HG02973 (cell line): ENCODE measurements around the gene AUH.

ENCODE experiments used
- ATAC-seq: cut with Tn5 transposase; IDR thresholded peaks from one replicate; pipeline ENCODE4 v1.9.1; 2021; ENCODE audit warnings: moderate library complexity; ENCODE audit not compliant: unreplicated experiment

Gene AUH

DNA sequence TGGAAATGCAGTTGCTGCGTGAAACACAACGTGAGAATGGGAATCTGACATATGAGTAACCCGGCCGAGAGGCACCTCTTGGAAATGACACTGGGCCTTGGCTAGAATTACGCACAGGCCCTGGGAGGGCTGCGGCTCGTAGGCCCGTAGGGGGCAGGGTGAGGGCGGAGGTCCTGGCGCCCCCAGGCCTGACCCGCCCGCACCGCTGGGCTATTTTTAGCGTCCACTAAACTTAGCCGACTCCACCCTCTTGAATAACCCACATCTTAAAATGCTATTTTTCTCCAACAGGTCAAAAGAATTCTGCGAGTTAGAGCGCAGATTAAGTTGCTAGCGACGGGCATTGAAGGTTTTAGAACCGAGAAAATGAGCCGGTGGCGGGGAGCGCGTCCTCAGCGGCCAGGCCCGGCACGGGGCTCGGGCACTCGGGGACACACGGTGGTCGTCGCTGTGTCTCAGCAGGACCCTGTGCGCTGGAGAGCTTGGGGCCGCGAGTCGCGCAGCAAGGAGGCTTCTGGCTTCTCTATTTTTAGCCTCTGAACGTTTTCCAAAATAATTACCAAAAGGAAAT, 168.5 kb downstream of the AUH start:
- peak; percentile 23 for ATAC-seq

DNA sequence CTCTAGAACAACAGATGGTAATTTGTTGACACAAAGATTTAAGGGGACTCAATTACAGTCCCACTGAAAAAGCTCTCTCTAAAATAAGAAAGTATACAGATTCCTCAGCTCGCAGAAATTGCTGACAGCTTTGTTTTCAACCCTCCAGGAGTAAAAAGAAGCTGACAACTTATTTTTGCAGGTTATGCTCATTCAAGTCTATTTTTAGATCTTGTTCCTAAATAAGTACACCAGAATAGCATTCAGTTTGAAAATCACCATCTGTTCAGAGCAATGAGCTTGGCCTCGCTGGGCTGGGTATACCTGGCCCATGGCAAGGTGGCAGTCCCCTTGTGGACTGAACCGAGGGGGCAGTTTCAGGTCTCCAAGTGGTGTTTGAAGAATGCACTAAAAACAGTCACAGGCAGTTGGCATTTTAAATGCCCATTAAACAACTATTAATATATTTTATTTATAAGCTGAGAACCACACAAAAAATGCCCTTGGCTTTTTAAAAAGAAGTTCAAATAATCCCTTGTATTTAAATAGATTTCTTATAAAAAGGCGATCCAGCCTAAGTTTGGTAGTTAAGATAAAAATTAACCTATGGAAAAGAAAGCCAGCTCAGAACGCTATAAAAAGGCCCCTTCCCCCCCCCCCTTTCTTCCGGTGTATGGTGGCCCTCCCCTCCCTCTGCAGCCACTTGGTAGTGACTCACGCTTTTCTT, 169.2 kb downstream of the AUH start:
- ATAC-seq = no peak

DNA sequence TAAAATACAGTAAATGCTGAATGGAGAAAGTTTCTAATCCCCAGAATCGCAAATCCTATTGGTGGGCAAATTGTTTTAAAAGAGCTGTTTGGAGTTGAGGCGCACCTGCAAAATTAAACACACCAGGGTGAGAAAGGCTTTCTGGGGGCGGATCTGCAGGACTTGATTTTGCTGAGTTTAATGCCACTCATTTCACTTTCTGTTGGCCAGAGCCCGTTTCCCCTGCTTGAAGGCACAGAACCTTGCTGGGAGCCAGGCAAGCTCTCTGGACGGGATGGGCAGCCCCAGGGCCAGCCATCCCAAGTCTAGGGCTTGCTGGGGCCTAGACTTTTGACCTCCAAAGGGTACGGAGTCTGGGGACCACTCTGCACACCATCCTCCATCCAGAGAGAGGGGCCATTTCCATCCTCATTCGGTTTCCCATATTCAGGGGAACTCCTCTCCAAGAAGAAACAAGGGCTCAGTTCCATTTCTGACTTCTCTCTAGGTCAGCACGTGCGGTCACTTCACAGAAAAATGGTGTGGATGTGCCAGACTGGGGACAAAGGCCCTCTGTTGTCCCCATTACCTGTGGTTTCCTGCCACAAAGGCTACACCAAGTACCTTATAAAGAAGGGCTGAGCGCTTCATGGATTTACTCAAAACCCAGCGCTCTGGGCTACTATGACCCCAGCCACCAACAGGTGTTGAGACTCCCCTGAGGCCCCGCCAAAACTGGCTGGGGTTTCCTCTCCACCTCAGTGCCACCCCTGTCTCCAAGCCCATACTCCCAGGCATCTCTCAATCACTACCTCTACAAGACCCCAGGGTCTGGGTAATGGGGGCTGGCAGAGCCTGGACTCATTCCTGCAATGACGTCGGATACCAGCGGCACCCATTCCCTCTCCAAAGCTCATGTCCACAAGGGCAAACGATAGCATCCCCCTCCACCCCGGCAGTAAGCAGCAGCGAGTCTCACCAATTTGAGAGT, 170.0 kb downstream of the AUH start:
- no peak for ATAC-seq

DNA sequence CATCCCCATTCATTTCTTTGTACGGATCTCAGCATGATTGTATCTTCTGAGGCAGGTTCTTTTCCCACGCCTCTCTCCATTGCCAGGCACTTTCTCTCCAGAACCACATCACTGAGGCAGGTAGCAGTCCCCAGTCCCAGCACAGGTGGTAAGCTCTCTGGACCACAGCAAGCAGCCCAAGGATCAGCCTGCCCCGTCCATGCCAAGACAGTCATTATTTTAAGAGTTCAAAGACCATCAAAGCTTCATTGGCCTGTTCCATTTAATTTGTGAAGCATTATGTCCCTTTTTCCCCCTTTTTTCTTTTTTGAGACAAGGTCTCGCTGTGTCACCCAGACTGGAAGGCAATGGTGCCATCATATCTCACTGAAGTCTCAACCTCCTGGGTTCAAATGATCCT, 171.7 kb downstream of the AUH start:
- ATAC-seq = no peak

DNA sequence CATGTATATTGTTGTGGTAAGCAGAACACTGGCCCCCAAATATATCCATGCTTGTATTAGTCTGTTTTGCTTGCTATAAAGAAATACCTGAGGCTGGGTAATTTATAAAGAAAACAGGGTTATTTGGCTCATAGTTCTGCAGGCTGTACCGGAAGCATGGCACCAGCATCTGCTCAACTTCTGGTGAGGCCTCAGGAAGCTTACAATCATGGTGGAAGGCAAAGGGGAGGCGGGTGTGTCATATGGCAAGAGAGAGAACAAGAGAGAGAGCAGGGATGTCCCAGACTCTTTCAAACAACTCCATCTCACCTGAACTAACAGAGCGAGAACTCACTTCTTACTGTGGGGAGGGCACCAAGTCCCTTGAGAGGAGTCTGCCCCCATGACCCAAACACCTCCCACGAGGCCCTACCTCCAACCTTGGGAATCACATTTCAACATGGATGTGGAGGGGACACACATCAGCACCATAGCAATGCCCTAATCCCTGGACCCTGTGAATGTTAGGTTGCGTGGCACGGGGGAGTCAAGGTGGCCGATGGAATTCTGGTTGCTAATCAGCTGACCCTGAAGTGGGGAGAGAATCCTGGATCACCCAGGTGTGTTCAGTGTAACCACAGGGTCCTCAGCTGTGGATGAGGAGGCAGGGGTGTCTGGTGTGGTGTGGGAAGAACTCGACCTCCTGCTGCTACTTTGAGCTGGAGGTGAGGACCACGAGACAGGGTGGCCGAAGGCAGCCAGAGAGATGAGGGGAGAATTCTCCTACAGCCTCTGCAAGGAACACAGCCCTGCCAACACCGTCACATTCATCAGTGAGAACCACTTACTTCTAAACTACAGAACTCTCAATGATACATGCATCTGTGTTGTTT, 172.8 kb downstream of the AUH start:
- ATAC-seq = no peak

DNA sequence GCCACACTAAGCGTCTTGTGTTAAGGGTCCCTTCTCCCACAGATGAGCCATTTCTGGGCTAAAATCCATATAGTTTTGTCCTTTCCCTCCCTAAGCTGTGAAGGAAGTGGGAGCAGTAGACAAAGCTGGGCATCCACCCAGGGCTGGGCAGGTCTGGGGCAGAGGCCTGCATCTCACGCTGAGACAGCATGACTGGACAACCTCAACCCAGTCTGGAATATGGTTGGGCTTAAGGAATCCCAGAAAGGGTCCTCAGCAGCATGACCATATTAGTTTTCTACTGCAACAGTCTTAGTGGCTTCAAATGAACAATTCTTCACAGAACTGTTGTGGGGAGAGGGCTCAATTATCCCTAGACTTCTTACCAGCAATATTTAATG, 173.8 kb downstream of the AUH start:
- no peak for ATAC-seq

DNA sequence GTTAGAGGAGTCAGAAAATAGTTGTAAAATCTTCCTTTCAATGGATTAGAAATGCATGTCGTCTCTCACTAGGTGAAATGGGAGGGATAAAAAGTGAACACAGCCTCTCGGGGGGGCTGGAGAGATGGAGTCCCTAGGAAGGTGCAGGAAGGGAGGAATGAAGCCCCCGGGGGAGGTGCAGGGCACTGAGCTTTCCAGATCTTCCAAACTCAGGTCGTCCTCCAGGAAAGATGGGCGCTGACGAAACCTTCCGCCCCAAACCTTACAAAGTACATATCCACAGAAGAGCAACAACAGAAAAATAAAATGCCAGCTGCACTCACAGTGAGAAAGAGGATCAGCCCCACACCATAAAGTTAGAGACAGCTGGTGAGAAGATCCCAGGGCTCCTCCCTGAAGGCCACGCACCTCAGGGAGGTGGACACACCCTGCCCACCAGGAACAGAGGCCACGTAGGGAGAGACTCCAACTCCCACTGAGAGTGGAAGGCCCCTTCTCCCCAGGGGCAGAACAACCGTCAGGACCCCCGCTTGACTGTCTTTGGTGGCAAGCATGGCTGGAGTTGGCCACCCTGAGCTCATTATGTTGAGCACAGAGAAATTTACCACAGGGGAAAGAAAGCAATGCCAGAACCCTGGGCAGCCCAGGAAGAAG, 174.3 kb downstream of the AUH start:
- ATAC-seq = no peak

DNA sequence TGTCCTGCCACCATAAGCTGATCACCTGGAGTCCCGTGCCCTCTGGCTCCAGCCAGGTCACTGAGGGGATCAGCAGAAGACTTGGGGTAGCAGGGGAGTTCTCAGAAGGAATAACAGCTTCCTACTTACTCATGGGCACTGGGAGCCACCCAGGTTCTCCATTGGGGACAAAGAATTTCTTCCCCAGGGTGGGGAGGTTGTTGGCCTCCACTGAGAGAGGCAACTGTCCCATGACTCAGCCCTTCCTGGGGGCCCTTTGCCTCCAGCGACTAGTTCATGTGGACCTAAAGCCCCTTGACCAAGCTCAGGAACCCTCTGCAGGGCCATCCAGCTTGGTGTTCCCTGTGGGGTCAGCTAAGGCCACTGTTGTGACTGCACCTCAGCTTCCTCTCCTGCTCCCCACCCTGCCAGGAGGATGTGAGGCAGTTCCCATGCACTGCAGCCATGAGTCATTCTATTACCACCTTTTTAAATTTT, 175.0 kb downstream of the AUH start:
- ATAC-seq = no peak

DNA sequence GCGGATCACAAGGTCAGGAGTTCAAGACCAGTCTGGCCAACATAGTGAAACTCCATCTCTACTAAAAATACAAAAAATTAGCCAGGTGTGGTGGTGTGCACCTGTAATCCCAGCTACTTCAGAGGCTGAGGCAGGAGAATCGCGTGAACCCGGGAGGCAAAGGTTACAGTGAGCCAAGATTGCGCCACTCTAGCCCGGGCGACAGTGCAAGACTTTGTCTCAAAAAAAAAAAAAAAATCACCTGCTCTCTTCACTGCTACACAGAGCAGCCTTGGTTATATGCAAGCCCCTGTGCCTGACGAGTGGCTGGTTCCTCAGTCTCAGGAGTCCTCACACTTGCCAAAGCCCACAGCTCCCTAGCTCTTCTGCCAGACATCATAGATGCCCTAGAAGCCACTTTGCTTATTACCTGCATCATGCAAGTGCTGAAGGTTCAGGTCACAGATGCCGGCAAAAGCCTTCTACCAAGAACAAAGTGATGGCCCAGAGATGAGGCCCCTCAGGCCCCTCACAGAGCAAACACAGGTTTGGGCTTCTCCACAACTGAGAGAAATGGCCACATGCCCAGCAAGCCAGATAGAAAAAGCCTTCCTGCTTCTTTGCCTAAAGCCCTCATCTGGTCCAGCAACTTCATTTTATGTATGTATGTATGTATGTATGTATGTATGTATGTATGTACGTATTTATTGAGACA, 176.4 kb downstream of the AUH start:
- ATAC-seq = no peak

DNA sequence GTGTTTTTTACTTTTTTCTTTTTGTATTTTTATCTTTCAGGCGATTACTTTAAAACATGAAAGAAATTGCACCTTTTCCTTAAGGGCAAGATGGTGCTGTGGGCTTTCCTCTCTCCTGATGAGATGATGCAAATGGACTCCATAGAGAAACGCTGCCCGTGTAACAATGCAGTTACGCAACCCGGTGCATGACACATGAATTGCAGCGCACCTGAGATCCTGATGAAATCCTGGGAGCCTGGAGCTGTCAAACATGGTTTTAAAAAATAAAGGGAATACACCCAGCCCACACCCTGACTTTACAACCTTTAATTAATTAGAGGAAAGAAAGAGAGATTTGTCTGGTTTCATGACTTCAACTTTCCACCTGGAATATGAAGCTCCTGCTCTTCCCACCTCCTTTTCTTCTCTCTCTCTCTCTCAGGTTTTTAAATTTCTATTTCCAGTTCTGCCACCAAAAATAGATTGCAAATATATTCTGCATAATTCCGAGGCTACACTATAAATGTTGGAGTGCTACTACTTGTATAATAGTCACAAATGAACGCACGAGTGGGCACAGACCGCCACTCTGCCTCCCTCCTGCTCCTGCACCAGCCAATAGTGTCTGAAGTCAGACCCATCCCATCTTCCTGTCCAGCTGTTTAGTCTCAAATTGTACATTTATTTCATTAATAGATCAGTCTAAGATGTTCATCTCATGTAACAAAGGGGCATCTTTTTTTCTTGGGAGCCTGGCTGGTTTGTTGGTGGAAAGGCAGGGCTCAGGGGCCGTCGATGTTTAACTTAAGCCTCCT, 179.1 kb downstream of the AUH start:
- no peak for ATAC-seq

DNA sequence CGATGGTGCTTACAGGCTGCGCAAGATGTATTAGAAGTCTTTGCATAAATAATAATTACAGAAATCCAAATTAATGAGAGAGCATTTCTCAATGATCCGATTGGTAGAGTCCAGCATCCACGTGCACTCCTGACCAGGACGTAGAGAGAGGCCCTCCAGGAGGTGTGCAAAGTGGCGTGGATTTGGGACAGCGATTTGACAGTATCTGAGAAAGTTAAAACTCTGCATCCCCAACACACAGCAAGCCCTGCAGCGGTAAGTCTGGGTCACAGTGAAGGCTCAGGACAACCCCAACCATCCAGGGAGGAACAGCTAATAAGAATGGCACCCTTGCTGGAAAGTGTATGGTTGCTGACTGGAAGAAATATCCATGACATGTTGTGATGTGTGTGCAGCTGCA, 180.2 kb downstream of the AUH start:
- ATAC-seq = no peak

DNA sequence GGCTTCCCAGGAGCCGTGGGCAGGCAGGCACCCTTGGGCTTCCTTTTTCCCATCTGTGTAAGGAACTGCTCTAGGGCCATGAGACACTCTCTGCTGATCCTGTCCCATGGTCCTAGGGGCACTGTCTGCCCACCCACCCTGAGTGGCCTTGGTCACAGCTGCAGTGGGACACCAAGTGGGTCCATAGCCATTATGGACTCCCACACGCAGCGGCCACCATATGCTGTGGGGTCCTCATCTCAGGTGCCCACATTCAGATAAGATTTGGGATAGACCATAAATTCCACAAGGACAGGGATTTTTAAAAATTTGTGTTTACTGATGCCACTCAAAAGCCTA, 180.8 kb downstream of the AUH start:
- ATAC-seq = no peak

DNA sequence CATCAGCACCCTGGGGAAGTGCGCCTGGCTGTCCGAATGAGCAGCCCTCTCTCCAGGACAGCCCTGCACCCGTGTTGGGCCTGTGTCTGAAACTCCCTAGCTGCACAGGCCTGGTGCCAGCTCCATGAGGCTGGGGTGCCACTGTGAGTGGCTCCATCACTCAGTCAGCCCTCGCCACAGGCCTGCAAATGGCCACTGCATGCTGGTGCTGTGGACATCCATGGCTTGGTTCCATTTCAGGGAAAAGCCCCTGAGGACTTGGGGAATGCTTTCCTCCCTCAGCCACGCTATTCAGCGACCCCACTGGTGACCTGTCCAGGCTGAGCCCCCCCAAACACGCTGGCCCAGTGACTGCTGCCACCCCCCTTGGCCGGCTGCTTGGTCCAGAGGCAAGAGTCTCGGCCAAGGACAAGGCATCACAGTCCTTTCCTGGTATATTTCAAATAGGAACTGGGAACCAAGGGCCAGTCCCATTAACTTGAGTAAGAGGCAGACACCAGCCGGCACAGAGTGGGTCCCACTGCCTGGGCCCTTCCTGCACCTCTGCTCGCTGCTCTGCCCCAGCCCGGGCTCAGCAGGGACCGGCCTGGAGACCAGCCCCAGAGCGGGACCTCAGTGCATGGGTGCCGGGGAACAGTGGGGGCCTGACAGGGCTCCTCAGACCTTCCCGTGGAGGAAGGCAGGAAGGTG, 181.3 kb downstream of the AUH start:
- ATAC-seq = no peak

DNA sequence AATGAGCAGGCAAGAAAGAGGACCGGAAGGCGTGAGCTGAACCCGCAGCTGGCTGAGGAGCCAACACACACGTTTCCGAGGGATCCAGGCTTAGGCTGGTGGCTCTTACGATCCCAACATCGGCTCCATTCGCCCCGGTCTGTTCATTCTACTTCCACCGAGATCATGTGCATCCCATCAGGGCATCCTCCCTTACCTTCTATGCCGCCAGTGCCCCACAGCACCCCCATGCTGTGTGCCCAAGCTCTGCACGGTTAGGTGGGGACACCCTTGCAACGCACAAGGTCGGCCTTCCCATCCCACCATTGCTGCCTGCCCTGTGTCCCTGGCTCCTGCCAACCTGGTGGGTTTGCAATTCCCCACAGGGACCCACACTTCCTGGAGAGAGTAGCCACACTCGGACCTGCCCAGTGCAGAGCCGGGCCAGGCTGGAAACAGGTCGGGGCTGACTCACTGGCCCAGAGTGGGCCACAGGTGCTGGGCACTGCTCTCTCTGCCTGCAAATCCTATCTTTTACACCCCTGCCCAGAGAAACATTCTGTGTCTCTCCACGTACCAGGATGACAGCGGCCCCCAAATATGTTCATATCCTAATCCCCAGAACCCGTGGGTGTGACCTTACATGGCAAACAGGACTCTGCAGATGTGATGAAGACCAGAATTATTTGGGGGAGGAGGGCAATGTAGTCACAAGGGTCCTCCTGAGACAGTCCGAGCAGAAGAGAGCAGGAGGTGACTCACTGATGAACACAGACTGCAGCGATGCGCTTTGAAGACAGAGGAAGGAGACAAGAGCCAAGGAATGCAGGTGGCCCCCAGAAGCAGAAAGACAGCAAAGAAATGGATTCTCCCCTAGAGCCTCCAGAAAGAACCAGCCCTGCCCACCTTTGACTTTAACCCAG, 182.2 kb downstream of the AUH start:
- no peak for ATAC-seq

DNA sequence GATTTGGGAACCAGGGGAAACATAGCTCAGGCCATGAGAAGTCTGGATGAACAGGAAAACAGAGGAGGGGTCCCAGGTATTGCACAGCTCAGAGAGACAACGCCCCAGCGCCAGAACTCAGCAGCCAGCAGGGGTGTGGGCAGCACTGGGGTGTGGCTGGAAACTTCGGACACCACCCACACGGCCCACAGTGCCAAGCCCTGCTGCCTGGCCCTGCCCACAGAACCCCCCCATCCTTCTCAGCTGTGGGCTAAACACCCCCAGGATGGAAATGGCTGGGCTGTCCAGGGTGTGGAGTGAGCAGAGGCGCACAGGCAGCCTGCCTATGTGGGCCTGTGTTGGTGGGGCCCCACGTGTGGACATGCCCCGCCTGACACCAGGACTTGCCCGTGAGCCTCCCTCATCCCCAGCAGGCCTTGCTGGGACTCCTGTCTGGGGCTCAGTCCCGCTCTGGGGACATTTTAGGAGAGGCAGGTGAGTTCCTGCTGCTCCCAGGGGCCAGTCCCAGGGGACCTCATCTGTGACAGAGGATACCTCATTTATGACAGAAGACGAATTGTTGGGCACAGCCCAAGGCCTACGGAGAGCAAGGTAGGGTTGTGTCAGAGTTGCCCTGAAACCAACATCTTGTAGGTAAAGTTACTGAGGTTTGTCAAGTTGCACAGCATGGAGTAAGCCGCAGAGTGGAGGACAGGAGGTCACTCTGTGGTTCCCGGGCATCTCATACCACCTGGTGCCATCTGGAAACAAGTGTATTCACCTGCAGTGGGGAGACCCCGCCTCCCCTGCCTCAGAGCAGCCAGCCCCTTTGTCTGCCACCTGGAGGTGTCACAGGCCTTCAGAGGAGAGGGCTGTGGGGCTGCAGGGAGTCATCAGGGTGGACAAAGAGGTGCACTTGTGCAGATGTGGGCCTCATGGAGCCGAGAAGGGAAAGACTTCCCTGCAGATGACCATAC, 183.2 kb downstream of the AUH start:
- no peak for ATAC-seq

DNA sequence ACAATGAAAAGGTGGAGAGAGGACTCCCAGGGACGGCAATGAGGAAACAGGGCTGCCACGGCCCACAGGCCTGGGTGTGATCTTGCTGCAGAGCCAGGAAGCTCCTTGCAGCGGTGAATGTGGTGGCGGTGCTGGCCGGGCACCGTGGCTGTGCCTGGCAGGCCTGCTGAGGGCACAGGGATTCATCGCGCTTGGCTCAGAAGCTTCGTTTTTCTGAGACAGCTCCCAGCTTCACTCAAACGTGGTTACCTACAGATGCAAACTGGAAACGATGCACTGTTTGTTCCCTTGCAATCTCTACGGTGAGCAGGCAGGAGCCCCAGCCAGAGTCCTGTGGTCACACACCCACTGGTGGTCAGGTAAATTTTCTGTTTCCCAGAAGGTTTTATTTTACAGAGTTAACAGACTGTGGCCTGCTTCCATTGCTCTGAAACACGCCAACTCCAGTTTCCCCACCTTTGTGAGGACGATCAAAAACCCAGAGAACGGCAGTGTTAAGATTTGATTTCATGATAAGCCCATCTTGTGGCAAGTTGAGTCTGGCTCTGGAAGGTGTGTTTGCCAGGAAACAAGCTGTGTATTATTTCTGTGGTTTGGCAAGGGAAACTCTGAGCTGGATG, 183.9 kb downstream of the AUH start:
- ATAC-seq = no peak
